AG04450 (cell line): ENCODE results near the gene ZNF408. TPM values are rescaled to one million over a fixed set of nuclear protein-coding genes. Genes with fewer than 3 reads are reported as not detected.
A peak's percentile ranks its signal among the peaks of the same experiment; 100 is the strongest.

Experiments used
- CTCF ChIA-PET: fragments of 300-600, 350-600 bp; formaldehyde crosslinking; extraction: SDS; loops from one replicate; lab custom pipeline; 2022; ENCODE audit warnings: antibody characterized with exemption, inconsistent platforms; lab: Charles Lee
- POLR2A ChIA-PET: fragments of 350-600 bp; formaldehyde crosslinking; extraction: SDS; loops from one replicate; lab custom pipeline; 2021; ENCODE audit warnings: antibody characterized with exemption, inconsistent platforms; lab: Yijun Ruan, JAX
- DNase-seq: peaks from one replicate; pipeline ENCODE4 v3.0.0-alpha.2; 2011; ENCODE audit warnings: low read depth, low spot score
- H3K27ac ChIP-seq: one replicate; pipeline ENCODE4 v1.5.1; 2012; ENCODE audit warnings: low read depth, low read length, control low read depth
- H3K27me3 ChIP-seq: one replicate; pipeline ENCODE4 v1.6.0; 2012; ENCODE audit warnings: low read length; ENCODE audit not compliant: control insufficient read depth, insufficient read depth
- H3K4me3 ChIP-seq: 2 replicates; pipeline ENCODE4 v1.5.1; 2011; ENCODE audit warnings: mild to moderate bottlenecking, low read depth, low read length, control low read depth
- H3K9me3 ChIP-seq: 2 replicates; pipeline ENCODE4 v1.5.1; 2012; ENCODE audit warnings: low read length; ENCODE audit not compliant: control insufficient read depth, insufficient read depth
- polyA plus RNA-seq: library from polyadenylated mRNA; depleted of rRNA; stranded (reverse); fragments of >200 nt; gene quantifications from 2 replicates; pipeline ENCODE4 v1.2.3, GENCODE V29; 2011; rRNA removed
- small RNA-seq: library from RNA; depleted of rRNA; stranded (forward); fragments of <200 nt; gene quantifications from one replicate; pipeline ENCODE3, GENCODE V24; 2012; ENCODE audit warnings: low read depth; ENCODE audit not compliant: insufficient read length
- TF ChIP-seq, protein P1 (sequence below): IDR thresholded peaks from 2 replicates; pipeline ENCODE4 v1.5.1; 2011; ENCODE audit warnings: low read depth, low read length, control low read depth, inconsistent platforms

The ZNF408 gene
- polyA plus RNA-seq, 1 experiment = 4.9 TPM

DNA sequence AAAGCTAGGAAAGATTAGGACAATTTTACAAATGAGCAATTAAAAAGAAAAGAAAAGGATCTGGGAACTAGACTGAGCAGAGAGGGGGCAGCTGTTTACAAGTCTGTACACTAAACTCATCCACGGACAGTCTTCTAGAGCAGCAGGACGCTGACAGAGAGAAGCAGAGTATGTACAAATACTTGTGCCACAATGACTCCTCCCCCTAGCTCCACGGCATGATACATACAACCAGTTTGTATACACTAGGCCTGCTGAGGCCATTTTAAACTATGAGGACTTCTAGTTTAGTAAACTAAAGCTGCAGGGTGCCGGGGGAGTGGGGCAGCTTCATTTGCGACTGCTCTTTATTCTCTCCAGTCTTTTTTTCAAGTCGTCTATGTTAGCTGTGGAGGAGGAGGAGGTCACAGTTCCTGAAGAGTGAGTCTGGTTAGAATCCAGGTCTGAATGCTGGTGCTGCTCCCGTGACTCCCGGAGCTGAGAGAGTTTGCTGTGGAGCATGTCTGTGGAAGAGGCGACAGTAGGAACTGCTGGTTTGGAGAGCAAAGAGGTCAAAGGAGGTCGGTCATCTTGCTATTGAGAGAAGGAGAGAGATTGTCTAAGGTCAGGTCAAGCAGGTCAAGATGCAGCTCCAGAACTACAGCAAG is 43.0 kb downstream of the ZNF408 start:
- no peak for DNase-seq
- H3K27ac ChIP-seq = no peak overlapping the region
- H3K9me3 ChIP-seq = no peaks in the 10 kb centered on the region
- POLR2A ChIA-PET = interaction anchor here (0.9 kb wide), 1 partner anchor 43 kb away, joined by 4 read pairs; the partner anchor contains the start of genes ARHGAP1 and ZNF408
- TF ChIP-seq, protein P1, sequence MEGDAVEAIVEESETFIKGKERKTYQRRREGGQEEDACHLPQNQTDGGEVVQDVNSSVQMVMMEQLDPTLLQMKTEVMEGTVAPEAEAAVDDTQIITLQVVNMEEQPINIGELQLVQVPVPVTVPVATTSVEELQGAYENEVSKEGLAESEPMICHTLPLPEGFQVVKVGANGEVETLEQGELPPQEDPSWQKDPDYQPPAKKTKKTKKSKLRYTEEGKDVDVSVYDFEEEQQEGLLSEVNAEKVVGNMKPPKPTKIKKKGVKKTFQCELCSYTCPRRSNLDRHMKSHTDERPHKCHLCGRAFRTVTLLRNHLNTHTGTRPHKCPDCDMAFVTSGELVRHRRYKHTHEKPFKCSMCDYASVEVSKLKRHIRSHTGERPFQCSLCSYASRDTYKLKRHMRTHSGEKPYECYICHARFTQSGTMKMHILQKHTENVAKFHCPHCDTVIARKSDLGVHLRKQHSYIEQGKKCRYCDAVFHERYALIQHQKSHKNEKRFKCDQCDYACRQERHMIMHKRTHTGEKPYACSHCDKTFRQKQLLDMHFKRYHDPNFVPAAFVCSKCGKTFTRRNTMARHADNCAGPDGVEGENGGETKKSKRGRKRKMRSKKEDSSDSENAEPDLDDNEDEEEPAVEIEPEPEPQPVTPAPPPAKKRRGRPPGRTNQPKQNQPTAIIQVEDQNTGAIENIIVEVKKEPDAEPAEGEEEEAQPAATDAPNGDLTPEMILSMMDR = no peak
- H3K27me3 ChIP-seq = no peaks in the 10 kb centered on the region
- CTCF ChIA-PET = interaction anchor here (0.5 to 1.0 kb wide), 3 partner anchors 43 to 112 kb away, joined by 3 to 5 read pairs (median 4); partner anchors contain the start of genes ARHGAP1 and ZNF408
- H3K4me3 ChIP-seq = no peak overlapping the region

DNA sequence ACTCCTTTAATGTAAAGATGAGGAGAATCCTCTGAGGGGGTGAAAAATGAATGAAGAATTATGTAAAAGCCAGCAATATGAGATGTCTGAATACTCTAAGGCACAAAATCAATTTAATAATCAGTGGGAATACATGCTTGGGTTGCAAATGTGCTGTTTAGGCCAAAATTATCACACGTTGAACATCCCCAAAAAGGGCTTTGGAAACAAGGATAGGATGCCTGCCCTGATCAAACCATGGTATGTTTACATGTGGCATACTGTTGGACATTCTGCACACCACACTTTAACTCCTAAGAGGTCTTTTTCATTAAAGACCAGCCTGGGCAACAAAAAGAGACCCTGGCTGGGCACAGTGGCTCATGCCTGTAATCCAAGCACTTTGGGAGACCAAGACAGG is 44.5 kb downstream of the ZNF408 start:
- Histone ChIP-seq H3K9me3 (no peaks in the 10 kb centered on the region), H3K4me3 (no peak overlapping the region), H3K27me3 (no peaks in the 10 kb centered on the region), H3K27ac (no peak overlapping the region)
- POLR2A ChIA-PET = no interaction called here
- CTCF ChIA-PET = no interaction called here
- TF ChIP-seq, protein P1 = no peak
- no peak for DNase-seq

DNA sequence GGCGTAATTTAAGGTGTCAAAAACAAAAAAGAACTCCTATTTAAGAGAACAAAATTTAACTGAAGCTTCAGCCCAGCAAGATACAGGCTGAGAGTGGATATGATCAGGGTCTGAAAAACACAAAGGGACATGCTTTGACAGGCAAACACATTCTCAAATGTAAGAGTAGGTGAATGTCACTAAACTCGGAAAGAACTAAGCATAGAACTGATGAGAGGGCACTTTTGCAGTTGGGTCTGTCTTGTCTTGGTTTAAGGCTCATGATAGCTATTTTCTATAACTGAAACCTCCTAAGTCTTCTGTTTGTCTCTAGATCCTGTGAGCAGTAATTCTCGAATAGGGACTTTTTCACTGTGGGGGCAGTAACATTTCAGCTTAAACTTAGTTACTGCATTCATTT is 45.2 kb downstream of the ZNF408 start:
- ChIA-PET CTCF (no interaction called here), POLR2A (no interaction called here)
- H3K9me3 ChIP-seq = no peaks in the 10 kb centered on the region

DNA sequence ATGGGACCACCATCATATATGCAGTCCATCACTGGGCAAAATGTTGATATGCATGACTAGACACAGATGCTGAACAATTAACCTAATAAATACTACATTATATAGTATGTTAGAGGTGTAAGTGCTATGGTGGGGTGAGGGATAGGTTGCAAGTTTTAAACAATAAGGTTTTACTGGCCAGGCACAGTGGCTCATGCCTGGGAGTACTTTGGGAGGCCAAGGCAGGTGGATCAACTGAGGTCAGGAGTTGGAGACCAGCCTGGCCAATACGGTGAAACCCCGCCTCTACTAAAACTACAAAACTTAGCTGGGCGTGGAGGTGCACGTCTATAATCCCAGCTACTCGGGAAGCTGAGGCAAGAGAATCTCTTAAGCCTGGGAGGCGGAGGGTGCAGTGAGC is 46.3 kb downstream of the ZNF408 start:
- Histone ChIP-seq H3K27ac (no peak overlapping the region), H3K9me3 (no peaks in the 10 kb centered on the region), H3K27me3 (no peaks in the 10 kb centered on the region), H3K4me3 (no peak overlapping the region)
- DNase-seq = no peak
- ChIA-PET CTCF (interaction anchor here (0.6 kb wide), 1 partner anchor 18 kb away, joined by 3 read pairs; no protein-coding TSS in a partner anchor), POLR2A (no interaction called here)
- TF ChIP-seq, protein P1 = no peak

More for the DNA sequence above, 45.2 kb downstream of the ZNF408 start:
- no peak for DNase-seq
- H3K4me3 ChIP-seq = no peak overlapping the region
- H3K27ac ChIP-seq = no peak overlapping the region
- no peaks in the 10 kb centered on the region for H3K27me3 ChIP-seq
- TF ChIP-seq, protein P1 = no peak

Small RNA genes within 50 kb of the gene (small RNA-seq; reads per million reads assigned to genes)
- gene MIR5582 = 18.3 reads per million, percentile 78 among the genes with 10 or more reads in this experiment

Other genes starting within 250 kb of the ZNF408 start
- 12.2 and 12.8 TPM in 2 replicates for gene AMBRA1, start 107.0 kb upstream of the ZNF408 start, polyA plus RNA-seq
- gene HARBI1, start 83.8 kb upstream of the ZNF408 start, polyA plus RNA-seq = 4.3 and 4.4 TPM in 2 replicates
- 57.9 and 62.5 TPM in 2 replicates for gene ATG13, start 83.5 kb upstream of the ZNF408 start, polyA plus RNA-seq
- 42.4 and 73.9 TPM in 2 replicates for gene ARHGAP1, start 412 bp upstream of the ZNF408 start, polyA plus RNA-seq
- not detected in 2 replicates for gene F2, start 18.2 kb downstream of the ZNF408 start, polyA plus RNA-seq
- 93.1 and 114 TPM in 2 replicates for gene CKAP5, start 145.2 kb downstream of the ZNF408 start, polyA plus RNA-seq
- gene LRP4, start 217.5 kb downstream of the ZNF408 start, polyA plus RNA-seq = 3.8 and 4.1 TPM in 2 replicates
- gene CSTPP1, start 235.7 kb downstream of the ZNF408 start, polyA plus RNA-seq = 30.2 and 38.7 TPM in 2 replicates